K562 (cell line): Measurements from ENCODE around the gene SLA2. TPM values are rescaled to one million over a fixed set of nuclear protein-coding genes. Genes with fewer than 3 reads are reported as not detected.

Experiments
- ATAC-seq: fragments of 200-7000 bp; cut with Tn5 transposase; 3 replicates; pipeline ENCODE4 v1.9.1; 2020; ENCODE audit warnings: moderate library complexity
- BruUV-seq: library from RNA; stranded (reverse); fragments of 400-500 nt; replicated peaks from 2 replicates; lab custom pipeline; 2021; lab: Mats Ljungman, UMichigan
- CTCF ChIA-PET: fragments of 300-600 bp; formaldehyde crosslinking; extraction: SDS; loops from one replicate; lab custom pipeline; 2021; ENCODE audit warnings: low intra/inter-chr PET ratio; lab: Yijun Ruan, JAX
- POLR2A ChIA-PET: fragments of 300-600, 350-650 bp; sonication (Branson Sonifier 250); formaldehyde crosslinking; extraction: SDS; loops from one replicate; lab custom pipeline; 2021; ENCODE audit warnings: antibody characterized with exemption, inconsistent platforms; lab: Yijun Ruan, JAX
- DNase-seq, 4 experiments: peaks; one replicate each; pipeline versions ENCODE4 v3.0.0 to v3.0.0-alpha.2; 2011 to 2018; ENCODE audit warnings: low spot score in 3 of 4, mixed read lengths in 3 of 4; ENCODE audit errors: extremely low read depth in 1 of 4
- FAIRE-seq: peaks from 2 replicates; lab custom pipeline; 2011; peaks lifted over from hg19 to GRCh38; lab: Jason Lieb, UNC
- H2AFZ ChIP-seq: 2 replicates; pipeline ENCODE4 v1.6.0; 2011; ENCODE audit warnings: low read depth, low read length, control low read depth, inconsistent platforms
- H3K27ac ChIP-seq: fragments of 200-600 bp; 3 replicates; pipeline ENCODE4 v1.8.0; 2011; ENCODE audit warnings: low read depth, mild to moderate bottlenecking, control low read depth, inconsistent platforms, low read length, moderate library complexity, mixed read lengths; ENCODE audit errors: extremely low read depth
- H3K27me3 ChIP-seq, 2 experiments: fragments of 300-600 bp in 1 of 2; 2 replicates in 1 of 2; 3 replicates in 1 of 2; pipeline versions ENCODE4 v1.6.0 to v1.8.0; 2011; ENCODE audit warnings: inconsistent platforms in 2 of 2, low read length in 2 of 2, mild to moderate bottlenecking in 1 of 2, mixed read lengths in 1 of 2, moderate library complexity in 1 of 2; ENCODE audit not compliant: control insufficient read depth in 2 of 2, insufficient read depth in 2 of 2
- H3K36me3 ChIP-seq: fragments of 300-600 bp; 3 replicates; pipeline ENCODE4 v1.8.0; 2011; ENCODE audit warnings: mild to moderate bottlenecking, low read length, inconsistent platforms; ENCODE audit not compliant: control insufficient read depth, insufficient read depth
- H3K4me1 ChIP-seq, 2 experiments: fragments of 200-600 bp in 1 of 2; replicated peaks in 1 of 2; 2 replicates in 1 of 2; 3 replicates in 1 of 2; pipeline versions ENCODE4 v1.5.1 to v1.8.0; 2011; ENCODE audit warnings: inconsistent platforms in 2 of 2, low read length in 2 of 2, mild to moderate bottlenecking in 1 of 2, mixed read lengths in 1 of 2, moderate library complexity in 1 of 2; ENCODE audit not compliant: control insufficient read depth in 2 of 2, insufficient read depth in 2 of 2
- H3K4me2 ChIP-seq: 2 replicates; pipeline ENCODE4 v1.6.1; 2011; ENCODE audit warnings: low read length, control low read depth, inconsistent platforms, mixed read lengths; ENCODE audit not compliant: insufficient read depth
- H3K4me3 ChIP-seq: fragments of 200-600 bp; sonication (generic), shearing (Covaris generic); 2 replicates; pipeline ENCODE4 v1.5.1; 2016; ENCODE audit warnings: control low read depth, inconsistent platforms
- H3K79me2 ChIP-seq: fragments of 200-600 bp; 3 replicates; pipeline ENCODE4 v1.8.0; 2011; ENCODE audit warnings: low read length, inconsistent platforms; ENCODE audit not compliant: control insufficient read depth, insufficient read depth
- H3K9ac ChIP-seq, 2 experiments: 2 replicates each; pipeline versions ENCODE4 v1.6.0 to v1.6.1; 2011; ENCODE audit warnings: low read depth in 2 of 2, low read length in 2 of 2, control low read depth in 1 of 2, inconsistent platforms in 1 of 2, mild to moderate bottlenecking in 1 of 2, mixed read lengths in 1 of 2; ENCODE audit not compliant: insufficient read depth in 1 of 2
- H3K9me1 ChIP-seq: one replicate; pipeline ENCODE4 v1.6.0; 2011; ENCODE audit warnings: inconsistent platforms, mild to moderate bottlenecking, low read length, moderate library complexity; ENCODE audit not compliant: control insufficient read depth, insufficient read depth
- H3K9me3 ChIP-seq: replicated peaks from 2 replicates; pipeline ENCODE4 v1.5.1; 2011; ENCODE audit warnings: low read depth, low read length, inconsistent platforms; ENCODE audit not compliant: control insufficient read depth, insufficient read depth
- H4K20me1 ChIP-seq: replicated peaks from 2 replicates; pipeline ENCODE4 v1.6.1; 2011; ENCODE audit warnings: low read length, inconsistent platforms, mixed read lengths; ENCODE audit not compliant: control insufficient read depth, insufficient read depth
- BDP1 ChIP-seq: IDR thresholded peaks from 3 replicates; pipeline ENCODE4 v1.6.1; 2011; ENCODE audit not compliant: insufficient read length, insufficient read depth
- HDGF ChIP-seq: fragments of 450-650 bp; IDR thresholded peaks from 2 replicates; pipeline ENCODE4 v1.6.1; 2016
- NR1H2 ChIP-seq: sonication (generic); formaldehyde crosslinking; IDR thresholded peaks from 2 replicates; pipeline ENCODE4 v1.4.0; 2020; ENCODE audit warnings: mild to moderate bottlenecking, missing genetic modification reagents
- SLC30A9 ChIP-seq: fragments of 250-450 bp; sonication (Bioruptor Pico); IDR thresholded peaks from 2 replicates; pipeline ENCODE4 v1.8.0; 2022; ENCODE audit warnings: mild to moderate bottlenecking, moderate library complexity
- XRCC3 ChIP-seq: fragments of 450-650 bp; IDR thresholded peaks from 2 replicates; pipeline ENCODE4 v1.6.1; 2017; ENCODE audit warnings: mild to moderate bottlenecking, moderate library complexity
- ZBTB7A ChIP-seq: IDR thresholded peaks from 2 replicates; pipeline ENCODE4 v1.6.1; 2011; ENCODE audit warnings: low read depth, mild to moderate bottlenecking, low read length, moderate library complexity, borderline replicate concordance; ENCODE audit not compliant: control insufficient read depth
- WGBS: fragments of 100-300 bp; shearing (Covaris generic); methylation state at CpG from one replicate; pipeline ENCODE4 v1.1.6; 2016; ENCODE audit warnings: low coverage, mixed read lengths; ENCODE audit not compliant: insufficient coverage; ENCODE audit errors: missing lambda C conversion rate; 5-methylcytosine and 5-hydroxymethylcytosine counted together
- in situ Hi-C: fragments of 300-500 bp; cut with MboI; formaldehyde crosslinking; loops from 4 replicates; pipeline ENCODE4 v1.15.0; 2018; ENCODE audit warnings: inconsistent platforms, mixed read lengths
- intact Hi-C: fragments of 100-400 bp; cut with micrococcal nuclease; formaldehyde crosslinking; loops from 2 replicates; pipeline ENCODE4 v1.14.2; 2022
- polyA plus RNA-seq, 8 experiments: library from polyadenylated mRNA; depleted of rRNA in 4 of 8; stranded (reverse) in 5 of 8; unstranded in 3 of 8; fragments of >200 nt; fragmentation: Nextera tagmentation in 2 of 8; fragmentation: Illumina TruSeq in 1 of 8; extraction: Ambion mirVana in 2 of 8; extraction: Trizol in 1 of 8; gene quantifications; 2 replicates each; pipeline versions ENCODE4 v1.2.1 to v1.2.3, GENCODE V29; 2011 to 2014; ENCODE audit warnings: inconsistent platforms in 1 of 8, missing spikeins in 1 of 8
- total RNA-seq, 7 experiments: library from RNA; depleted of rRNA in 6 of 7; stranded (reverse); fragments of >200 nt in 6 of 7; fragmentation: Illumina TruSeq in 2 of 7; extraction: Trizol in 2 of 7; gene quantifications; 2 replicates each; pipeline versions ENCODE4 v1.2.1 to v1.2.3, GENCODE V29; 2011 to 2021; ENCODE audit warnings: low replicate concordance in 1 of 7

SLA2 gene
- total and polyA plus RNA-seq, 9 of the 15 experiments (the other 6 are each of a cell fraction or from before 2014, with no cell fraction given): 0.07 TPM; not detected in 7

- Histone ChIP-seq H3K36me3 (peaks cover 49% of the 10 kb centered on the region), H3K9me1 (no peaks in the 10 kb centered on the region), H3K9me3 (no peaks in the 10 kb centered on the region), H3K9ac (0 out of 4 replicates have a peak overlapping the region, but pooled peaks have one; percentile 40 to 94), H4K20me1 (peaks cover 7% of the 10 kb centered on the region), H3K79me2 (peaks cover 31% of the 10 kb centered on the region), H3K27me3 (no peaks in the 10 kb centered on the region), H3K4me1 (peaks cover 8 to 10% of the 10 kb centered on the region in 2 experiments), H3K27ac (peak overlapping the region; percentile 37; the same call in 2 of the 3 replicates), H2AFZ (no peak overlapping the region), H3K4me2 (no peak overlapping the region), H3K4me3 (peak overlapping the region; percentile 98; the same call in 1 of the 2 replicates)
- no peak for TF ChIP-seq ZBTB7A
- TF ChIP-seq SLC30A9 (CRISPR knock-in tag): no peak
- TF ChIP-seq XRCC3: no peak
- TF ChIP-seq NR1H2 (CRISPR knock-in tag): no peak
- no peak for TF ChIP-seq BDP1
- TF ChIP-seq HDGF: no peak
- ATAC-seq (no peak), DNase-seq (no peak), FAIRE-seq (peak; percentile 23)
- intact Hi-C loops: no loop called here
- 91% methylated on average over 7 of the region's 7 CpGs for WGBS
- ChIA-PET POLR2A (no interaction called here), CTCF (no interaction called here)
- in situ Hi-C loops: no loop called here
- no TSS peak for BruUV-seq
Observed at GRCh38 chr20:36607586-36608387, 38.2 kb downstream of the SLA2 start.
